ENCODE measurements around the gene LDAH. TPM values are rescaled to one million over a fixed set of nuclear protein-coding genes. Genes with fewer than 3 reads are reported as not detected.

The LDAH gene
- total RNA-seq, 1 experiment from 2014 or later, result not detected

GRCh38 chr2:20744366-20745335 lies 78.2 kb downstream of the LDAH start:
- no TSS peak for BruUV-seq (replicated peaks)
- Histone ChIP-seq H3K27ac (ENCODE audit: low read length) (no peak overlapping the region), H4K20me1 (ENCODE audit: low read length) (no peaks in the 10 kb centered on the region), H3F3A (ENCODE audit: low read length, unreplicated experiment) (no peaks in the 10 kb centered on the region), H2AFZ (ENCODE audit: low read length) (no peak overlapping the region), H3K4me3 (ENCODE audit: low read length) (no peak overlapping the region), H3K9me2 (replicated peaks; ENCODE audit: low read length) (no peaks in the 10 kb centered on the region), H3K9ac (ENCODE audit: low read length) (no peak overlapping the region), H3K79me2 (ENCODE audit: low read length) (no peaks in the 10 kb centered on the region), H3K27me3 (ENCODE audit: low read length) (peaks cover 16% of the 10 kb centered on the region), H3K36me3 (ENCODE audit: low read depth, low read length) (no peaks in the 10 kb centered on the region), H3K4me2 (ENCODE audit: low read length) (no peak overlapping the region), H3K4me1 (ENCODE audit: insufficient read depth, low read length) (no peaks in the 10 kb centered on the region), H3K9me3 (ENCODE audit: low read length) (no peaks in the 10 kb centered on the region)
- ChIA-PET POLR2A (ENCODE audit: unreplicated experiment) (no interaction called here), CTCF (no interaction called here)
- ATAC-seq, result no peak
- TF ChIP-seq EZH2phosphoT487 (IDR thresholded peaks at IDR 0.05; ENCODE audit: borderline replicate concordance, low read length) (no peak), CTCF (conservative IDR thresholded peaks at IDR 0.05; ENCODE audit: low read depth, low read length) (no peak), EZH2 (IDR thresholded peaks at IDR 0.05; ENCODE audit: low read length, unreplicated experiment) (no peak)
- no peak for DNase-seq
- intact Hi-C loops (cut with micrococcal nuclease), result no loop called here

- TF ChIP-seq CTCF (conservative IDR thresholded peaks at IDR 0.05; ENCODE audit: low read depth, low read length) (no peak), EZH2phosphoT487 (IDR thresholded peaks at IDR 0.05; ENCODE audit: borderline replicate concordance, low read length) (no peak), EZH2 (IDR thresholded peaks at IDR 0.05; ENCODE audit: low read length, unreplicated experiment) (no peak)
- intact Hi-C loops (cut with micrococcal nuclease), result no loop called here
- Histone ChIP-seq H2AFZ (ENCODE audit: low read length) (no peak overlapping the region), H3K9me3 (ENCODE audit: low read length) (no peaks in the 10 kb centered on the region), H3K27me3 (ENCODE audit: low read length) (peaks cover 23% of the 10 kb centered on the region), H3K27ac (ENCODE audit: low read length) (no peak overlapping the region), H3K9me2 (replicated peaks; ENCODE audit: low read length) (no peaks in the 10 kb centered on the region), H4K20me1 (ENCODE audit: low read length) (no peaks in the 10 kb centered on the region), H3K4me2 (ENCODE audit: low read length) (no peak overlapping the region), H3K4me3 (ENCODE audit: low read length) (no peak overlapping the region), H3F3A (ENCODE audit: low read length, unreplicated experiment) (no peaks in the 10 kb centered on the region), H3K79me2 (ENCODE audit: low read length) (no peaks in the 10 kb centered on the region), H3K9ac (ENCODE audit: low read length) (no peak overlapping the region), H3K4me1 (ENCODE audit: insufficient read depth, low read length) (no peaks in the 10 kb centered on the region), H3K36me3 (ENCODE audit: low read depth, low read length) (no peaks in the 10 kb centered on the region)
- BruUV-seq (replicated peaks), result no TSS peak
- ChIA-PET POLR2A (ENCODE audit: unreplicated experiment) (no interaction called here), CTCF (no interaction called here)
- DNase-seq (no peak), ATAC-seq (no peak)
Measured at GRCh38 chr2:20738772-20739171, 84.1 kb downstream of the LDAH start.

GRCh38 chr2:20737505-20737904 lies 85.4 kb downstream of the LDAH start:
- no peak overlapping the region for H2AFZ ChIP-seq (ENCODE audit: low read length)
- no peak overlapping the region for H3K9ac ChIP-seq (ENCODE audit: low read length)
- no peaks in the 10 kb centered on the region for H4K20me1 ChIP-seq (ENCODE audit: low read length)
- BruUV-seq (replicated peaks), result no TSS peak
- intact Hi-C loops (cut with micrococcal nuclease), result no loop called here
- ChIA-PET CTCF (no interaction called here), POLR2A (ENCODE audit: unreplicated experiment) (no interaction called here)
- no peak overlapping the region for H3K27ac ChIP-seq (ENCODE audit: low read length)
- peaks cover 26% of the 10 kb centered on the region for H3K27me3 ChIP-seq (ENCODE audit: low read length)
- no peaks in the 10 kb centered on the region for H3K9me2 ChIP-seq (replicated peaks; ENCODE audit: low read length)
- H3K79me2 ChIP-seq (ENCODE audit: low read length), result no peaks in the 10 kb centered on the region
- no peak for ATAC-seq
- no peak overlapping the region for H3K4me3 ChIP-seq (ENCODE audit: low read length)
- H3K4me1 ChIP-seq (ENCODE audit: insufficient read depth, low read length), result no peaks in the 10 kb centered on the region
- no peak overlapping the region for H3K4me2 ChIP-seq (ENCODE audit: low read length)
- no peaks in the 10 kb centered on the region for H3K36me3 ChIP-seq (ENCODE audit: low read depth, low read length)
- H3K9me3 ChIP-seq (ENCODE audit: low read length), result no peaks in the 10 kb centered on the region
- TF ChIP-seq EZH2phosphoT487 (IDR thresholded peaks at IDR 0.05; ENCODE audit: borderline replicate concordance, low read length), result no peak
- TF ChIP-seq EZH2 (IDR thresholded peaks at IDR 0.05; ENCODE audit: low read length, unreplicated experiment), result no peak
- no peak for TF ChIP-seq CTCF (conservative IDR thresholded peaks at IDR 0.05; ENCODE audit: low read depth, low read length)
- DNase-seq, result no peak
- no peaks in the 10 kb centered on the region for H3F3A ChIP-seq (ENCODE audit: low read length, unreplicated experiment)
